Tibial nerve (tissue), 4 donors: ENCODE results near the gene GLRA2. TPM values are rescaled to one million over a fixed set of nuclear protein-coding genes. Genes with fewer than 3 reads are reported as not detected.

ENCODE experiments used
- DNase-seq, 2 donors: peaks; one replicate each; pipeline ENCODE4 v3.0.0-alpha.2; 2019; ENCODE audit warnings: low spot score in 2 of 2
- H3K27ac ChIP-seq, 4 donors: fragments of 200-600 bp; sonication (generic) in 3 of 4; one replicate each; pipeline ENCODE4 v1.5.1; 2017 to 2019; ENCODE audit warnings: mild to moderate bottlenecking in 1 of 4
- H3K27me3 ChIP-seq, 2 donors: fragments of 200-600 bp; sonication (generic) in 1 of 2; one replicate each; pipeline versions ENCODE4 v1.5.1 to v1.6.0; 2017 to 2019
- H3K36me3 ChIP-seq, 3 donors: fragments of 200-600 bp; sonication (generic); one replicate each; pipeline ENCODE4 v1.5.1; 2018 to 2019
- H3K4me1 ChIP-seq, 4 donors: fragments of 200-600 bp; sonication (generic) in 3 of 4; one replicate each; pipeline ENCODE4 v1.5.1; 2017 to 2019
- H3K4me3 ChIP-seq, 4 donors: fragments of 200-600 bp; sonication (generic) in 3 of 4; one replicate each; pipeline ENCODE4 v1.5.1; 2017 to 2019; ENCODE audit warnings: mild to moderate bottlenecking in 1 of 4, moderate library complexity in 1 of 4
- H3K9me3 ChIP-seq, 4 donors: fragments of 200-600 bp; sonication (generic) in 3 of 4; one replicate each; pipeline ENCODE4 v1.5.1; 2017 to 2019
- EP300 ChIP-seq, 2 donors: sonication (generic); formaldehyde crosslinking; IDR thresholded peaks; one replicate each; pipeline ENCODE4 v1.6.1; 2017; ENCODE audit warnings: antibody characterized with exemption in 2 of 2, mild to moderate bottlenecking in 1 of 2
- POLR2A ChIP-seq, 2 donors: fragments of 450-650 bp; IDR thresholded peaks; one replicate each; pipeline ENCODE4 v1.6.1; 2017; ENCODE audit warnings: antibody characterized with exemption in 2 of 2, mild to moderate bottlenecking in 2 of 2, moderate library complexity in 2 of 2
- WGBS, 2 donors: methylation state at CpG; one replicate each; pipeline ENCODE4 v1.1.5; 2018; 5-methylcytosine and 5-hydroxymethylcytosine counted together
- total RNA-seq, 4 donors: library from RNA; depleted of rRNA; stranded (reverse); fragments of >200 nt; gene quantifications; one replicate each; pipeline ENCODE4 v1.1.0, GENCODE V29; 2016
- TF ChIP-seq, protein P1 (sequence below), 5 experiments: fragments of 200-600 bp in 3 of 5; fragments of 450-650 bp in 2 of 5; sonication (generic) in 3 of 5; IDR thresholded peaks; one replicate each; pipeline ENCODE4 v1.5.1; 2016 to 2019; ENCODE audit warnings: antibody characterized with exemption in 5 of 5, mild to moderate bottlenecking in 3 of 5, moderate library complexity in 2 of 5

Gene GLRA2
- total RNA-seq = not detected

GRCh38 chrX:14529290-14529989 lies at the start of gene GLRA2:
Gene GLRA2, plus strand, starts transcription at chrX:14529536. Its CDS starts 522 bp downstream, at chrX:14530058.
- WGBS, 2 donors = 10 to 21% methylated on average over 16 to 17 of the region's 17 CpGs
- DNase-seq = no peak
- Histone ChIP-seq H3K36me3 (no peaks in the 10 kb centered on the region), H3K4me1 (peaks cover 0 to 8% (median 0%) of the 10 kb centered on the region in 4 donors), H3K9me3 (no peaks in the 10 kb centered on the region), H3K4me3 (peak within 1 kb of the TSS in 1 of 4 donors; percentile 27), H3K27me3 (no peaks in the 10 kb centered on the region), H3K27ac (no peak within 1 kb of the TSS)
- TF ChIP-seq, protein P1, sequence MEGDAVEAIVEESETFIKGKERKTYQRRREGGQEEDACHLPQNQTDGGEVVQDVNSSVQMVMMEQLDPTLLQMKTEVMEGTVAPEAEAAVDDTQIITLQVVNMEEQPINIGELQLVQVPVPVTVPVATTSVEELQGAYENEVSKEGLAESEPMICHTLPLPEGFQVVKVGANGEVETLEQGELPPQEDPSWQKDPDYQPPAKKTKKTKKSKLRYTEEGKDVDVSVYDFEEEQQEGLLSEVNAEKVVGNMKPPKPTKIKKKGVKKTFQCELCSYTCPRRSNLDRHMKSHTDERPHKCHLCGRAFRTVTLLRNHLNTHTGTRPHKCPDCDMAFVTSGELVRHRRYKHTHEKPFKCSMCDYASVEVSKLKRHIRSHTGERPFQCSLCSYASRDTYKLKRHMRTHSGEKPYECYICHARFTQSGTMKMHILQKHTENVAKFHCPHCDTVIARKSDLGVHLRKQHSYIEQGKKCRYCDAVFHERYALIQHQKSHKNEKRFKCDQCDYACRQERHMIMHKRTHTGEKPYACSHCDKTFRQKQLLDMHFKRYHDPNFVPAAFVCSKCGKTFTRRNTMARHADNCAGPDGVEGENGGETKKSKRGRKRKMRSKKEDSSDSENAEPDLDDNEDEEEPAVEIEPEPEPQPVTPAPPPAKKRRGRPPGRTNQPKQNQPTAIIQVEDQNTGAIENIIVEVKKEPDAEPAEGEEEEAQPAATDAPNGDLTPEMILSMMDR (IDR thresholded peaks at IDR 0.05) = no peak
- no peak for TF ChIP-seq EP300 (IDR thresholded peaks at IDR 0.05)
- no peak for TF ChIP-seq POLR2A (IDR thresholded peaks at IDR 0.05)

DNA sequence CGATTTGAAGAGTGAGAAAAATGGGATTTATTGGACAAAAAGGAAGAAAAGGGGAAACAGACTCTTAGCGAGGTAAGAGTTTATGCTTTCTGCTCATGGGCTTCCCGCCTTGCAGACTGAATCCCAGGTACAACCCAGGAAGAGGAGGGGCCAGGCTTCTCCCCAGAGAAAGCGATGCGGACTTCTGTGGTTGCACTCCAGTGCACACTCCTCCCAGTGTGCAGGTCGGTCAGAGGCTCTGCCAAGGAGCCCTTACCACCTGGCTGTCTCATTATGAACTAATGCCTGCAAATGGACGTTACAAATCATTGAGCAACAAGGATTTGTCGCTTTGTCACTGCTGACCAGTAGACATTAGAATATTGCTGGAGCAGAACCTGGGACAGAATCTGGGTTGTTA lies 39.9 kb upstream of the GLRA2 start:
- TF ChIP-seq, protein P1 (IDR thresholded peaks at IDR 0.05) = no peak
- TF ChIP-seq POLR2A (IDR thresholded peaks at IDR 0.05) = no peak
- Histone ChIP-seq H3K27me3 (no peaks in the 10 kb centered on the region), H3K9me3 (no peaks in the 10 kb centered on the region), H3K4me1 (no peaks in the 10 kb centered on the region), H3K36me3 (no peaks in the 10 kb centered on the region), H3K4me3 (no peak overlapping the region), H3K27ac (no peak overlapping the region)
- WGBS, 2 donors = 63 to 85% methylated on average over 8 of the region's 8 CpGs
- DNase-seq = no peak

DNA sequence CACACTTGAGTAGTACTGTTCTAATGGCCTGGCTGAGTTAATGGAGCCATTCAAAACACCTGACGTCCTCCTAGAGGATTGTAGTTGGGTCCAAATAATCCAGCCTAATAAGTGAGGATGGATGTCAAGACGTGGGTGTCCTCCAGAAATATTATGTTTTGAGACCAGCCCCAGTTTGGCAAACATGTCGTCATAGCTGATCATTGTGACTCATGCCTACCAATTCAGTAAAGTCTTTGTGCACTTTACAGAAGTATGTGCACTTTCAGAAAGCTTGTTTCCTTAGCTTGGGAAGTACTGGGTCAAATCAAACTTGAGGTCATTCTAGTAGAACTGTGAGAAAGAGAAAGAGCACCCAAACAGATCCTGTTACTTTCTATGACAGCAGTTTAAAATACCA lies 37.6 kb upstream of the GLRA2 start:
- Histone ChIP-seq H3K4me1 (no peaks in the 10 kb centered on the region), H3K27me3 (no peaks in the 10 kb centered on the region), H3K4me3 (no peak overlapping the region), H3K27ac (no peak overlapping the region), H3K9me3 (no peaks in the 10 kb centered on the region), H3K36me3 (no peaks in the 10 kb centered on the region)
- 58 to 67% methylated on average over 3 of the region's 3 CpGs for WGBS, 2 donors
- no peak for DNase-seq
- TF ChIP-seq, protein P1 (IDR thresholded peaks at IDR 0.05) = no peak
- TF ChIP-seq EP300 (IDR thresholded peaks at IDR 0.05) (no peak), POLR2A (IDR thresholded peaks at IDR 0.05) (no peak)

GRCh38 chrX:14496674-14497073 lies 32.7 kb upstream of the GLRA2 start:
- peak overlapping the region in 2 of 4 donors; percentile 5 to 27 for H3K4me3 ChIP-seq

DNA sequence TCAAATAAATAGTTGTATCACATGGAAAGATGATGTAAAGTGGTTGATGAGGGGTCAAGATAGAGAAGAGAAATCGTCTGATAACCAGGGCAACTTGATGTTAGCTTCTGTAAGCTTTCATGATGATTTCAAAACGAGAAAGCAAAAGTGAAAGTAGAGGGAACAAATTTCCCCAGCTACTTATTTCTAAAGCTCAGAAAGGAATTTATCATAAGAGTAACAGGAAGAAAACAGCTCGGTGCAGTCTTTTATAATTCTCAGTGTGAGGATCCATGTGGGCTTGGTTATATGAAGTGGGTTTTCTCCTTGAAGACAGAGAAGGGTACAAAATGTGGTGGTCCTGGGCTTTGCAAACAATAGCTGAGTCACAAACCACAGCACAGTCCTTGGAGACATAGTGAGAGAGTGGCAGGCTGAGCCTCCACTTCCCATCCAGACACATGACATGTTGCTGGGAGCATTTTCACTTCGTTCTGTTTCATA lies 32.1 kb upstream of the GLRA2 start:
- 0 to 8% methylated on average over 4 of the region's 4 CpGs for WGBS, 2 donors
- TF ChIP-seq EP300 (IDR thresholded peaks at IDR 0.05) (no peak), POLR2A (IDR thresholded peaks at IDR 0.05) (no peak)
- TF ChIP-seq, protein P1 (IDR thresholded peaks at IDR 0.05) = no peak

More at GRCh38 chrX:14496674-14497073, 32.7 kb upstream of the GLRA2 start:
- H3K27ac ChIP-seq = peak overlapping the region in 3 of 4 donors; percentile 45 to 76 (median 55)
- no peak for TF ChIP-seq EP300 (IDR thresholded peaks at IDR 0.05)
- no peak for TF ChIP-seq POLR2A (IDR thresholded peaks at IDR 0.05)
- TF ChIP-seq, protein P1 (IDR thresholded peaks at IDR 0.05) = no peak
- no peak for DNase-seq
- no peaks in the 10 kb centered on the region for H3K36me3 ChIP-seq
- 52 to 61% methylated on average over 3 of the region's 3 CpGs for WGBS, 2 donors
- H3K9me3 ChIP-seq = no peaks in the 10 kb centered on the region
- H3K4me1 ChIP-seq = peaks cover 0 to 4% (median 1%) of the 10 kb centered on the region in 4 donors
- H3K27me3 ChIP-seq = no peaks in the 10 kb centered on the region

More for the DNA sequence above, 32.1 kb upstream of the GLRA2 start:
- Histone ChIP-seq H3K36me3 (no peaks in the 10 kb centered on the region), H3K9me3 (no peaks in the 10 kb centered on the region), H3K4me3 (peak overlapping the region in 3 of 4 donors; percentile 3 to 27 (median 5)), H3K27ac (peak overlapping the region in 3 of 4 donors; percentile 45 to 76 (median 55)), H3K4me1 (peaks cover 0 to 5% (median 1%) of the 10 kb centered on the region in 4 donors), H3K27me3 (no peaks in the 10 kb centered on the region)
- DNase-seq = no peak
